HG03432 (cell line): ENCODE data around the gene DCP2.

Experiments
- ATAC-seq: cut with Tn5 transposase; IDR thresholded peaks from one replicate; pipeline ENCODE4 v1.9.1; 2021; ENCODE audit warnings: mild to moderate bottlenecking, moderate library complexity; ENCODE audit not compliant: unreplicated experiment

Gene DCP2

DNA sequence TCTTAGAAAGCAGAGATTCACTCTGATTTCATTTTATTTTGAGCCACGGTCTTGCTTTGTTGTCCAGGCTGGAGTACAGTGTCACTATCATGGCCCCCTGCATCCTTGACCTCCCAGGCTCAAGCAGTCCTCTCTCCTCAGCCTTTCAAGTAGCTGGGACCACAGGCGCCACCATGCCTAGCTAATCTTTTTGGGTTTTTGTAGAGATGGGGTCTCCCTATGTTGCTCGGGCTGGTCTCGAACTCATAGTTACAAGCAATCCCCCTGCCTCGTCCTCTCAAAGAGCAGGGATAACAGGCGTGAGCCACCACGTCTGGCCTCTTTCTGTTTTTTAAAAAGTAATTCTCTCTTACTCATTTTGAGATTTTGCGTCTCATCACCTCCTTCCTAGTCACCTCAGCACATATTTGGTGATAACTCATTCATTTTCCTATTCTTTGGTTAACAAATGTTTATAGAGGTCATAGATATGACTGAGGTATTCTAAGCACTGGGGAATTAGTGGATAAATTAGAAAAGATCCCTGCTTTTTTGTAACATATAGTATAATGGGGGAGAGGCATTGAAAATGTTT is 10.8 kb upstream of the DCP2 start:
- no peak for ATAC-seq

DNA sequence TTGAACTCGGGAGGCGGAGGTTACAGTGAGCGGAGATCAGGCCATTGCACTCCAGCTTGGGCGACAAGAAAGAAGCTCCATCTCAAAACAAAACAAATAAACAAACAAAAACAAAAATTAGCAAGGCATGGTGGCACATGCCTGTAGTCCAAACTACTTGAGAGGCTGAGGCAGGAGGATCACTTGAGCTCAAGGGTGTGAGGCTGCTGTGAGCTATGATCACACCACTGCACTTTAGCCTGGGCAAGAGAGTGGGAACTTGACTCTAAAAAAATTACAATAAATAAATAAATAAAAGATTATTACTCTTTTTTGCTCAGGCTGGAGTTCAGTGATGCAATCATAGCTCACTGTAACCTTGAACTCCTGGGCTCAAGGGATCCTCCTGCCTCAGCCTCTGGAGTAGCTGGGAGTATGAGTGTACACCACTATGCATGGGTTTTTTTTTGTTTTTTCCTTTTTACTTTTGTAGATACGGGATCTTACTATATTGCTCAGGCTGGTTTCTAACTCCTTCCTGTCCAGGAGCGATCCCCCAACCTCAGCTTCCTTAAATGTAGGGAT is 9.0 kb upstream of the DCP2 start:
- no peak for ATAC-seq

DNA sequence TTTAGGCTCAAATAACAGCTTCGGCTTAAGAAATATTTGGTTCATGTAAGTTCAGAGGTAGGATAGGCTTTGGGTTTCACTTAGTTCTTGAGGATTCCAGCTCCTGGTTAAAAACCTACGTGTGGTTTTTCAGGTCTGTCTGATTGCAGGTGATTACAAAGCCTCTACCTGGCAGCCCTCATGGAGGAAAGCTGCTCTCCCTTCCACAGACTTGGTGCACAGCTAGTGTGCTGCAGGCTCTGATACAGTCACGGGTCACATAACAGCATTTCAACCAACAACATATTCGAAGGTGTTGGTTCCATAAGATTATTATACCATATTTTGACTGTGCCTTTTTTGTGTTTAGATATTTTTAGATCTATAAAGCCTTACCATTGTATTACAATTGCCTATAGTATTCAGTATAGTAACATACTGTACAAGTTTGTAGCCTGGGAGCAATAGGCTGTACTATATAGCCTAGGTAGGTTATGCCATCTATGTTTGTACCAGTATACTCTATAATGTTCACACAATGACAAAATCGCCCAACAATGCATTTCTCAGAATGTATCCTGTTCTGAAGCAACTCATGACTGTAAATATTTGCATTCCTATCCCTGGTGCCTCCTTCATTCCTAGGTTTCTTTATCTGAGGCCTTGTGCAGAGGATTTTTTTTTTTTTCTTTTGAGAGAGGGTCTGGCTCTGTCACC is 8.0 kb upstream of the DCP2 start:
- no peak for ATAC-seq

DNA sequence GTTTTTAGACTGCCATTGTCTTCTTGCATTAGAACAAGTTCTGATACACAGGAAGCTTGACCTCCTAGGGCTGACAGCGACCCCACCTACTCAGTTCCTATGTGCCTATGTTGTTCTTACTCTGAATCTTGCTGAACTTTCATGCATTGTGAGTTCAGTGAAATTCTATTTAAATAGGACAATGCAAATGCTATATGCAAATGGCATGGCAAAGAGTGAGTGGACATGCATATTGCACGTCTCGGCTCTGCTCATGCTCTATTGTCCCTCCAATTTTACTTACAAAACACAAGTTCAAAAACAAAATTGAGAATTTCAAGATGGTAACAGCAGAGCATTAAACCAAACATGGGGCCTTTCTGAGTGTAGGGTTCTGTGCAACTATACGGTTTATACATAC is 5.3 kb upstream of the DCP2 start:
- ATAC-seq = no peak

DNA sequence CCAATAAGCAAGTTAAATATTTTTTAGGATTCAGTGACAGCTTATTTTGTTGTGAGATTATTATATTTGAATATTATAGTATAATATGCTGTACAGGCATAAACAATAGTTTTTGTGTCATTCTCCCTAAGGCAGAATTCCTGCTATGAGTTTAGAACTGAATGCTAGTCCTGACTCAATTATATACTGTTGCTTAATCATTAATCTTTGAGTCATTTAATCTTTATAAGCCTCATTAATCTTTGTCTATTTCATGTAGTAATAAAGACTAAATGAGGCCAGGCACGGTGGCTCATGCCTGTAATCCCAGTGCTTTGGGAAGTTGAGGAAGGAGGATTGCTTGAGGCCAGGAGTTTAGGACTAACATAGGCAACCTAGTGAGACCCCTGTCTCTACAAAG is 3.6 kb upstream of the DCP2 start:
- ATAC-seq = no peak

DNA sequence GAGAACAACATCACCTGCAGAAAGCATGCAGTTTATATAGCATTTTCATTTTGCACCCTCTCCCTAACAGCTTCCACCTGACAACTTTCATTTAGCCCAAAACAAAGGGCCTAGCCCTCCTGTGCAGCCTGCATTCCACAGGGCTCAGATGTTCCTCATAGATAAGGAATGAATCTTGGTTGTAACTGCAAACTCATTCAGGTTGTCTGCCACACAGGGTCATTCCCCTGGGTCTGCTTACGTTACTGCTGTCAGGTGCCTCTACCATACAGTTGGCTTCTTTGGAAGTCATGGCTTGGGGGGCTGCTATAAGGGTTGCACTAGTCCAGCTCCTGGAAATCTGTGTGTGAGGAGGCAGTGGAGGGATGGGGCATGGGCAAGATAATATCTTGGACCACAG is 2.7 kb upstream of the DCP2 start:
- ATAC-seq = no peak

DNA sequence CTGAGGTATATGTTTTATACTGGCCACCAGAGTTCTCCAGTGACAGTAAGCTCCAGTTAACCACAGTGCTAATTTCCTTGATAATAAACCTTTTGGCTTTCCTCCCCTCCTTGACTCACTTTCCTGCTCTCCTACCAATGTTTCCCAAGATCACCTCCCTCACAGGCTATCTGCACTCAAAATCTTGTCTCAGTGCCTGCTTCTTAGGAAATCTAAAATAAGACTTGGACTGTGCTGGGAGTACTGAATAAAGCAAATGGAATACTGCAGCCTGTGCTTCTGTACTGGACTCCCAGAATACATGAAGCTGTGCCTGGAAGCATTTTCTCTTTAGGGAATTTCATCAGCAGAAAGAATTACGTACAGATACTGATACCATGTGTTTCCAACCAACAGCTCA is 1.7 kb upstream of the DCP2 start:
- no peak for ATAC-seq

DNA sequence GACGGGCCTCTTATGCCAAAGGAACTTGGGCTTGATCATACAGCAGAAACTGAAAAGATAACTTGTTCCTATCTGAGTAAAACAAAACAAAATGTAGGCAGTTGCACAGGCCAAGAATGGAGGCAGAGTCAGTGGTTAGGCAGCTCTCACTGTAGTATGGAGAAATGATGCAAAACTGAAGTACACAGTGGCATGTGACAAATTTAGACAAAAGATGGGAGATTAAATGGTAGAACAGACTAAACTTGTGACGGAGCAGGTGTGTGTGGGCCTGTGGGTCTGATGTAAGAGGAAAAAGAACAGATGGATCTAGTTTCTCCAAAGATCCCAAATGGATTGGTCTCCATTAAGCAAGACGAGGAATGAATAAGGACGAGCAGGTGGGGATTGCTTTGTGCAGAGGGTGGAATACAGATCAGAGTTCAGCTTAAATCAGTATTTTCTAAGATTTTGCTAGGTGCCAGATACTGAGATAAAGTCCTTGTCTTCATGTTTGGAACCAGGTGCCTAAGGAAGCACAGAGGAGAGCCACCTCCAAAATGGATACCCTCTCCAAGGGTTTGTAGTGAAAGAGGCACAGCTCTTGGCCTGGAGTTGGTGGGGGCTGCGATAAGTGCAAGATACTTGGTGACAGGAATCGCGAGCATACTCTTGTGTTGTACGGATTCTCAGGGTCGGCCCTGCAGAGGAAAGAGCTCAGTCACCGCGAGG is 722 bp upstream of the DCP2 start:
- peak; percentile 26 for ATAC-seq

DNA sequence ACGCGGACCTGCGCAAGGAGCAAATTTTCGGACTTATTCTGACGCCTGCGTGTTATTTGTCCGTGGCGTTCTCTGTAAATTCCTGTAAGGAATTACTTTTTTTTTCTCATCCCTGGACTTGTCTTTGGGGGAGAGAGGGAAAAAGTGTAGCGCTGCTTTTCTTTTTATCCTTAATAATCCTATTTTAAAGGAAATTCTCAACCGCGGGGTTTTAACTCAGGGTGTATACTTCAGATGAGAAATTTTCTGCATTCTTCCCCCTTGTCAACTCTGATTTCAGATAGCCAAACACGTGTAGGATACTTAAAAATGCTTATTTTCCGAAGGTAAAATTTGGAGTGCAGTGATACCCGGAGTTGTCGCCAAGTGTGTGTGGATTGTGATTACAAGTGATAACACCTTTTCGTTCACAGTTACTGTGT is 853 bp downstream of the DCP2 start:
- ATAC-seq = no peak

DNA sequence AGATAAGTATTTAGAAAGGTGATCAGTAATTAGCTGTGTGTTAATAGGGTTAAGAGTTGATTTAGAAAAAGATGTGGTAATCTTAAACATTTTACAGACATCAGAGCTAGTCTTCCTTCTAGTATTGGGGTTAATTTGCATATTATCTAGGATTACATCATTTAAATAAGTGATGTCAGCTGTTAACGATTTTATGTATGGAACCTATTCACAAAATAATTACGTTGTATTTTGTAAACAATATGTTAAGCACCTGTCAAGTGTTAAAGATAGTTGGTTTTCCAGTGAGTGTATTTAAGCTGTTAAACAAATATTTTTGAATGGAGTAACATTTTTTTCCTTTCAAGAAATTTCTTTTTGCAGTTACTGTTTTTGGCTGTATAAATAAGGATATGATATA is 2.2 kb downstream of the DCP2 start:
- ATAC-seq = no peak

DNA sequence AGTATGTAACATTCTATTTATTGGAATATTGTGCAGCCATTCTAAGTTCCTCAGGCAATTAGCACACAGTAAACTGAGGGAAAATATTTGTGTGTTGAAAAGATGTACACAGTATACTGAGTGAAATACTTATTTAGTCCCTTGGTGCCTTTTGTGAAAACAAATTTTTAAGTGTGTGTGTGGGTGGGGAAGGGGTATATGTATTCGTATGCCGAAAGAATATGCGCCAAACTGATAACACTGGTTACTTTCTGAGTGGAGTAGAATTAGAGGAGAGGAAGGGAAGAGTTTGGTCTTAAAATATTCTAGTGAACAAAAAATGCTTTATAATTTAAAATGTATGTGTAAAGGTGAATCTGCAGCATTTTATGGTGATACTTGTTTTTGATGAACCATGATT is 3.1 kb downstream of the DCP2 start:
- no peak for ATAC-seq

DNA sequence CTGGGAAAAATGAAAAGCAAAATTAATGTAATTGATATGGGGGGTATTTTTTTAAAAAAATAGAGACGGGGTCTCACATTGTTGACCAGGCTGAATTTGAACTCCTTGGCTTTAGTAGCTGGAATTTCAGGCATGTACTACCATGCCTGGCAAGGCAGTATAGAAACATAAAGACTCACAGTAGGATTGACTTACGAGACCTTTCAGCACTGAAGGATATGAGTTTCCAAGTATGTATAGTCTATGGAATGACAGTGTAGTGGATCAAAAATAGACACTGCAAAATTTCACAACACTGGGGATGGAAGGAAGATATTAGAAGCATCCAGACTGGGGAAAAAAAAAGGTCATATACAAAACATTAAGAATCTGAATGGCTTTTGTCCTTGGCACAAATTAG is 6.8 kb downstream of the DCP2 start:
- no peak for ATAC-seq

DNA sequence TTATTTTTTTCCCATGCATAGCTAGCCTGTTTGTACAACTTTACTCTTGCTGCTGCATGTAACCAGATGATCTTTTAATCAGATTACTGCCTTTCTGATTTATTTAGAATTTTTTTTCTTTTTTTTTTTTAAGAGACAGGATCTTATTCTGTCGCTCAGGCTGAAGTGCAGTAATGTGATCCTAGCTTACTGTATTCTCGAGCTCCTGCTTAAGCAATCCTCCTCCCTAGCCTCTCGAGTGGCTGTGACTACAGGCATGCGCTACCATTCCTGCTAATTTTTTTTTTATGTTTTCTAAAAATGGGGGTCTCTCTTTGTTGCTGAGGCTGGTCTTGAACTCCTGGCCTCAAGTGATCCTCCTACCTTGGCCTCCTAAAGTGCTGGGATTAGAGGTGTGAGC is 9.6 kb downstream of the DCP2 start:
- no peak for ATAC-seq

DNA sequence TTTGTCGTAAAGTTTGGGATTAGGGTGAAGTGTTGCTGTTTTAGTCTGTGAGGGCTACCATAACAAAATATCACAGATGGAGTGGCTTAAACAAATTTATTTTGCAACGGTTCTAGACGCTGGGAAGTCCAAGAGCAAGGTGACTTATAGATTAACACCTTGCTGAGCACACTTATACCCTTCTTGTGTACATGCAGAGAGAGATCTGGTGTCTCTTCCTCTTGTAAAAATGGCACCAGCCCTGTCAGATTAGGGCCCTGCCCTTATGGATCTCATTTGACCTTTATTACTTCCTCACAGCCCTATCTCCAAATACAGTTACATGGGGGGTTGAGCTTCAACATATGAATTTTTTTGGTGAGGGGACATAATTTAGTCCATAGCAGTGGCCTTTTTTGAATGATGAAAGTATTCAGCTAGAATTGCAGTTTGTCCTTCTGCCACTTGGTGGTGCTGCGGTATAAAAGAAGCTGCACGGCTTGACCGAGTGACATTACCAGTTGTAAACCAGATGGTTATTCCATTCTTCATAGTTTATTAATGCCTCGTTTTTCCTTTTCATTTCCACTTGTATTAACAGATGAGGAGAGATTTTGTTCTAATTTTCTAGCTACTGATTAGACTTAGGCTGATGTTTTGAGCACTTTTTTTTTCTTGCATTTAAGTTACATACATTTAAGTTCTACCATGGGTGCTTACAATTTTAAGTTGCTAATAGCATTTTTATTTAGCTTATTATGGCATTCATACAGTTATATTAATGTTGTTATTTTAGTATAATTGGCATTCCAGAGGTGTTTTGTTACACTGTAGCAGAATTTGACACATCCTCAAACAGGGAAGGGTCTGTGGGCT is 19.4 kb downstream of the DCP2 start:
- ATAC-seq = peak; percentile 94

DNA sequence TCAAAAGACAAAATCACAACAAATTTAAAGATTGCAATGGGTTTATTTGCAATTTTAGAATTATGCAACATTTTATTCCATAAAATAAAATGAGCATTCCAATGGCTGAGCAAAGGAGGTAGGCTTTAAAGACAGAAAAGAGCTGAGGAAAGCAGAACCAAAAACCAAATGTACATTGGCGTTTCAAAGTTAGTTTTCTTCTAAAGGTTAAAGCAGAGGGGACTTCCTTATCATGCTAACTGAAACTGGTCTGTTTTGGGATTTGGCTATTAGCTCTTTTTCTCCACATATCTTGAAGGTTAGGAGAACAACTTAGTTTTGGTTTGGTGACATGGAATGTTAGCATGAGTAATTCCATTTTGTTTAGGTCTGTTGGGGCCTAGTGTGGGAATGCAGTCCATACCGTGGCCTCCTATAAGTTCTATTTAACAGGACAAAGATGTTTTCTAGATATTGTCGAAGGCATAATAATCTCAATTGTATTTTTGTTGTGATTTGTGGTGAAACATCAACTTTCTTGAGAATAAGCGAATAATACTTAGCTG is 20.3 kb downstream of the DCP2 start:
- ATAC-seq = no peak

DNA sequence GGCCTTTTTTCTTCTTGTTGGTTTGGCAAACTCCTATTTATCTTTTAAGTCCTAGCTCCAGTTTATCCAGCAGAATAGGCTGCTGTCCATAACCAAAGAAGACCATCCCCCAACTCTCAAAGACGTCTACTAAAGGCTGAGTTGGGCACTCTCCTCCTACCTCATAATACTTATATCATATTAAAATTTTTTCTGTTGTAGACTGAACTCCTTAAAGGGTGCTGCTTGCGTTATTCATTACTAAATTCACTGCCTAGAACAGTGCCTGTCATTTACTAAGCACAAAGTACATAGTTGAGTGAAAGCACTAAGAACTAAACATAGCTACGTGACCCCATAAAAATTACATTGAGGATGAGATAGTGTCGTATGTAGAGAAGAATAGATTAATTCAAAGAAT is 21.7 kb downstream of the DCP2 start:
- no peak for ATAC-seq

DNA sequence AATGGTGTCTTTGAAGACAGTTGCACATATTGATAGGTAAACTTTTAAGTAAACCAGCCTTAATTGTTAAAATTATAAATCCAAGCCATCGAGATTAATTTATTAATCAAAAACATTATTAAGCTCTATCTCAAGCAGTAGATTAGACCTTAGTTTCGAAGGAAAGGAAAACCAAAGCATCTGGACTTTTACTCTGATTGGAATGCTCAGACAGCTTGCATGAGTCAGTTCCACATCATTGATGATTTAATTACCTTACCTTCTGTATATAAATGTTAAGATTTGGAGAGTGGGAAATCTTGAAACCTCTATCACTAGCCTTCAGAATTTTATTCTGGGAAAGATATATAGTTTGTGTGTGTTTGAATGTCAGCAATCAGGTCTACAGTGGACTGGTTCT is 23.9 kb downstream of the DCP2 start:
- no peak for ATAC-seq

DNA sequence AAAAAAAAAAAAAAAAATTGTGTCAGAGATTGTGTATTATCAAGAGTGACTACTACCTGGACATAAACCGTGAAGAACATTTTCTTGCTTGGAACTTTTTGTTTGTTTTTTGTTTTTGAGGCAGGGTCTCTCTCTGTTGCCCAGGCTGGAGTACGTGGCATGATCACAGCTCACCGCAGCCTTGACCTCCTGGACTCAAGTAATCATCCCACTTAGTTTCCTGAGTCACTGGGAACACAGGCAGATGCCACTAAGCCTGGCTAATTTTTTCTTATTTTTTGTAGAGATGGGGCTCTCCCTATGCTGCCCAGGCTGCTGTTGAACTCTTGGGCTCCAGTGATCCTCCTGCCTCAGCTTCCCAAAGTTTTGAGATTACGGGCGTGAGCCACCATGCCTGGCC is 25.8 kb downstream of the DCP2 start:
- ATAC-seq = no peak

DNA sequence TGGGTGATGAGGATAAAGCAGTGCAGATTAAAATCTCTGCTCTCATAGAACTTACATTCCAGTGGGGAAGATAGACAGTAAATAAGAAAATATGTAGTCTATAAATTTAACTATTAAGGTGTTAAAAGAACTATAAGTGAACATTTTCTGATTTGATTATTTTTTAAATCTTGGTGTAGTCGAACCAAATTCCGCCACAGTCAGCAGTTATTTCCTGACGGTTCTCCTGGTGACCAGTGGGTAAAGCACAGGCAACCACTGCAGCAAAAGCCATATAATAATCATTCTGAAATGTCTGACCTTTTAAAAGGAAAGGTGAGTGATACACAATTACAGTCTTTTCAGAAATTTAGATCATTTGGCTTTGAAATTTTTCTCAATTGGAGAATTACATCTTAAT is 27.2 kb downstream of the DCP2 start:
- ATAC-seq = no peak

DNA sequence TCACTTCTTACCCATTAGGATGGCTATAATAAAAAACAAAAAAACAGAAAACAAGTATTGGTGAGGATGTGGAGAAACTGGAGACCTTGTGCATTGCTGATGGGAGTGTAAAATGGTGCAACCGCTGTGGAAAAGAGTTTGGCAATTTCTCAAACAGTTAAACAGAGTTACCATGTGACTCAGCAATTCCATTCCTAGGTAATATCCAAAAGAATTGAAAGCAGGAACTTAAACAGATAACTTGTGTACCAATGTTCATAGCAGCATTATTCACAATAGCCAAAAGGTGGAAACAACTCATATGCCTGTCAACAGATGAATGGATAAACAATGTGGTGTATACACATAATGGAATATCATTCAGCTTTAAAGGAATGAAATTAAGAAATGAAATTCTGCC is 28.9 kb downstream of the DCP2 start:
- ATAC-seq = no peak
